GM10266 (cell line): ENCODE results near the gene MCEMP1.

ENCODE experiments used
- DNase-seq: peaks from one replicate; pipeline ENCODE4 v3.0.0; 2012; ENCODE audit errors: extremely low spot score
- CTCF ChIP-seq: IDR thresholded peaks from 2 replicates; pipeline ENCODE4 v1.5.1; 2012; ENCODE audit warnings: mild to moderate bottlenecking, low read depth; ENCODE audit not compliant: control insufficient read depth, insufficient read depth; ENCODE audit errors: missing control alignments

MCEMP1 gene

GRCh38 chr19:7701049-7701653 is 24.3 kb downstream of the MCEMP1 start:
- TF ChIP-seq CTCF: no peak
- no peak for DNase-seq

GRCh38 chr19:7701654-7702457 is 25.0 kb downstream of the MCEMP1 start, which contains the start of gene FCER2:
Gene FCER2 (minus strand): TSS chr19:7702131. CDS start chr19:7699760, 2,371 bp downstream.
- peak; percentile 68 for DNase-seq
- no peak for TF ChIP-seq CTCF

- DNase-seq: no peak
These were observed 26.4 kb downstream of the MCEMP1 start for GRCh38 chr19:7703332-7703731.

GRCh38 chr19:7704280-7705060 is 27.6 kb downstream of the MCEMP1 start:
- DNase-seq: no peak

More at GRCh38 chr19:7703332-7703731, 26.4 kb downstream of the MCEMP1 start:
- no peak for TF ChIP-seq CTCF

GRCh38 chr19:7705387-7706187 is 28.7 kb downstream of the MCEMP1 start:
- peak; percentile 69 for DNase-seq
- no peak for TF ChIP-seq CTCF

More at GRCh38 chr19:7704280-7705060, 27.6 kb downstream of the MCEMP1 start:
- TF ChIP-seq CTCF: no peak

GRCh38 chr19:7706188-7706954 is 29.5 kb downstream of the MCEMP1 start:
- DNase-seq: no peak
- no peak for TF ChIP-seq CTCF
